Skeletal muscle satellite cell (primary cell): ENCODE measurements around the gene HRH1.
"Not testable (repeated sequence)": the region's sequence is repeated elsewhere in the genome, so short reads cannot be mapped to it uniquely, and the experiment has no call there.

Experiments used
- H3K27me3 ChIP-seq: 2 replicates; pipeline ENCODE4 v1.7.0; 2013; ENCODE audit warnings: low read length; ENCODE audit not compliant: control insufficient read depth, insufficient read depth
- H3K36me3 ChIP-seq: 2 replicates; pipeline ENCODE4 v1.7.0; 2013; ENCODE audit warnings: mild to moderate bottlenecking, control low read depth, low read length; ENCODE audit not compliant: insufficient read depth
- H3K4me1 ChIP-seq: 2 replicates; pipeline ENCODE4 v1.7.0; 2013; ENCODE audit warnings: low read length; ENCODE audit not compliant: control insufficient read depth, insufficient read depth
- H3K4me2 ChIP-seq: 2 replicates; pipeline ENCODE4 v1.7.0; 2013; ENCODE audit warnings: mild to moderate bottlenecking, low read length
- H3K4me3 ChIP-seq: 2 replicates; pipeline ENCODE4 v1.7.0; 2013; ENCODE audit warnings: low read length
- H3K9ac ChIP-seq: 2 replicates; pipeline ENCODE4 v1.7.0; 2013; ENCODE audit warnings: mild to moderate bottlenecking, low read depth, low read length, moderate library complexity
- H3K9me3 ChIP-seq: replicated peaks from 2 replicates; pipeline ENCODE4 v1.7.0; 2013; ENCODE audit warnings: mild to moderate bottlenecking, control low read depth, low read length

The HRH1 gene

DNA sequence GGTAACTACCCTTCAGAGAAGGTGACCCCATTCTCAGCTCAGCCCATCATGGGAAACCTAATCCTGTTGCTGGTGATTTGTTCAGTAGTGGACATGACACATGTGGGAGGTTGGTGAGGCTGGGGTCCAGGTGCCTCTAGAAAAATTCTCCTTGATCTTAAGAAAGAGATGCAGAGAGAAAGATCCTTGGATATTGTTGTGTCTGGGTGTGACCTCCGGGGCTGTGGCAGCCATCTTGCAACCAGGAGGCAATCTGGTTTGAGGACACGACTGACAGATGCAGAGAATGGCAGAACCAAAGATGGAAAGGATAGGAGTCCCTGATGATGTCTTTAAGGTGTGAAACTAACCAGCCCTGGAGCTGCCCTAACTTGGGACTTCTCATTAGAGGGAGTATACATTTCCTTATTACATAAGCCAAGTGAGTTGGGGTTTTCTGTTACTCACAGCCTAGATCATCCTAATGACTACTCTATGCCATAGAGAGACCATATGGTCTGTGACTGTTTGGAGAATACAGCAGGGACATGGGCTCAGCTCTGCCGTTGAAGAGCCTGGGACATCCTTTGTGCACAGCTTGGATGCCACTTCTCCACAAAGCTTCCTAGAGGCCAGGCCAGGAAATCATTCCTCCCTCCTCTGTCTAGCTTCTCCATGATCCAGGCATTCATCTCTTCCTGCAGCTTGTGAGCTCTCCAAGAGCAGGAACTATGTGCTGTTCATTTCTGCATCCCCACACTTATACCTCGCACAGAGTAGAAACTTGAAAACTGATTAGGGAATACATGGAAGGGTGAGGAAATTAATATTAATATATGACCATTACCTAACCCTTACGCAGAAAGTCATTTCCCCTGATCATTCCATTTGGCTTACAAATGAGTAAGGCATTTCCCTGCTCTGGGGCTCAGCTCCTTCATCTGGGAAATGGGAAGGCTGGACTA lies 45.9 kb downstream of the HRH1 start:
- Histone ChIP-seq H3K9ac (no peak overlapping the region), H3K4me2 (no peak overlapping the region), H3K4me3 (no peak overlapping the region), H3K27me3 (no peaks in the 10 kb centered on the region), H3K9me3 (no peaks in the 10 kb centered on the region), H3K36me3 (no peaks in the 10 kb centered on the region), H3K4me1 (peaks cover 34% of the 10 kb centered on the region)

DNA sequence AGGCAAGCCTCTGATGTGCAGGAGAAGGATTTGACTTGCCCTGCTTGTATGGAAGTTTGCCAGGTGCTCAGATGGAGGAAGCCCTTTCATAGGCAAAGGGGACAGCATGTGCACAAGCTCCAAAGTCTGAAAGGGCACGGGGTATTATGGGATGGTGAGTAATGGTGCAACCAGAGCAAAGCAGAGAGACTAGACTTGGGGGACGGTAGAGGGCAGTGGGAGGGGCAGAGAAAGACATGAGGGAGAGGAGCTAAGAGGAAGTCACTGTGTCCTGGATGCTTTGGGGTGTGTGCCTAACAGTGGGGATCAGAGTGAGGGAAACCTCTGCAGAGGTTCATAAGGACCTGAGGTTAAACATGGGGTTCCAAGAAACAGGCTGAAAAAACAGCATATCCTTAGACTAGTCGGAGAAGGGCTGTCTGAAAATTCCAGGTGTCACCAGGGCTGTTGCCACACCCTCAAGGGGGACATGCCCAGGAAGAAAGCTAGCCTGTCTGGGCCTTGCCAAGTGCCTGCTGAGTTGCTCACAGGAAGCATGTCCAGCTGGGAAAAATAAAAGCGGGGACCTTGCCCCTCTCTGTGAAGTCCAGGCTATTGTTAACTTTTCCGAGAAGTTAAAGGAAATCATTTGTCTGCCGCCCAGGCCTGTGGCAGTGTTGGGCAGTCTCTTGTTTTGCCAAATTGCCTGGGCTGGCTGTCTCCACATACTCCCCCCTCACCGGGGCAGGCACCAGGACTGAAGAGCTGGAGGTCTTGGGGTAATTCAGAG lies 47.1 kb downstream of the HRH1 start:
- H3K4me2 ChIP-seq, result peak overlapping the region; percentile 11
- H3K4me1 ChIP-seq, result peaks cover 22% of the 10 kb centered on the region
- H3K9ac ChIP-seq, result no peak overlapping the region
- no peaks in the 10 kb centered on the region for H3K27me3 ChIP-seq
- no peaks in the 10 kb centered on the region for H3K9me3 ChIP-seq
- no peak overlapping the region for H3K4me3 ChIP-seq
- no peaks in the 10 kb centered on the region for H3K36me3 ChIP-seq

DNA sequence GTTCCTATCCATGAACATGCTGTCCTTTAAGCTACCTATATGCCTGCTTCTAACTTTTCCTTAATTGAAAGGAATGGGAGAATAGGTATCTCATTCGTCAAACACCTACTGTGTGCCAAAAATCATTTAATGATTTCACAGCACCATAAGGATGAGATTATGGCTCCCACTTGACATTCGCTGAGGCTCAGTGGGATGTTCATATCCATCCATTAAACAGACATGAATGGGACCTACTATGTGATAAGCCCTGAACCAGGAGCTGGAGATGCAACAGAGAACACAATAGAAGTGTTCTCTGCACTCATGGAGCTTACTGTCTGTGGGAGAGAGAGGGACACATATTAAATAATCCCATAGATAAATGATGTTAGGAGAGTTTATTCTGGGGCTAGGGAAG lies 49.7 kb downstream of the HRH1 start:
- Histone ChIP-seq H3K9ac (no peak overlapping the region), H3K36me3 (no peaks in the 10 kb centered on the region), H3K9me3 (no peaks in the 10 kb centered on the region), H3K4me2 (no peak overlapping the region), H3K4me1 (peaks cover 31% of the 10 kb centered on the region), H3K27me3 (no peaks in the 10 kb centered on the region), H3K4me3 (no peak overlapping the region)

DNA sequence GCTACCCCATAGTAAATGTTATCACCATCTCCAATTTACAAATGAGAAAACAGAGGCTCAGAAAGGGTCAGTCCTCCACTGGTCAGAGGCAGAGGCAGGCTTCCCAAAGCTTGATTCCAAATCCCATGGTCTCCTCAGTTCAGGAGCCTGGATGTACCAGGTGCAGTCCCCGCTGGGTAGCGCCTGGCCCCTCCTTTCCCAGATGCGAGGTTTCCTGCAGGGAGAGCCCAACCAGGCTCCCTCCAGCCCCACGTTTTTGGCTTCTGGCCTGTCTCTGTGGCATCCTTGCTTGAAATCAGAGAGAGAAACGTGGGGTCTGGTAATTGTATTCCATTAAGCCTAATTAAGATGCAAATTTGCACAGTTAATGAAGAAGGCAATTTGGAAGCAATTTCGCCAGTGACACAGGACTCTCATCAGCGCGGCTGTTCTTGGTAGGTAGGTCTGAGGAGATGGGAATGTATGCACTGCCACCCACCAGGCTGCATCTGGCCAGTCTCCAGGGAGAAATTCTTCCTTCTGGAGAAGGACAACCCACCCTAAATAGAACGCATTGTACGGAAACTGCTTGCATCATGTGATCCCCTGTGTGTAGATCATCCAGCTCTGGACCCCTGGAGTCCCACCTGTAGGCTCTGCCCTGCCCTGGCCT lies 50.5 kb downstream of the HRH1 start:
- H3K4me2 ChIP-seq, result no peak overlapping the region
- H3K4me3 ChIP-seq, result no peak overlapping the region
- H3K27me3 ChIP-seq, result no peaks in the 10 kb centered on the region
- H3K9me3 ChIP-seq, result no peaks in the 10 kb centered on the region
- no peak overlapping the region for H3K9ac ChIP-seq
- no peaks in the 10 kb centered on the region for H3K36me3 ChIP-seq
- peaks cover 31% of the 10 kb centered on the region for H3K4me1 ChIP-seq

DNA sequence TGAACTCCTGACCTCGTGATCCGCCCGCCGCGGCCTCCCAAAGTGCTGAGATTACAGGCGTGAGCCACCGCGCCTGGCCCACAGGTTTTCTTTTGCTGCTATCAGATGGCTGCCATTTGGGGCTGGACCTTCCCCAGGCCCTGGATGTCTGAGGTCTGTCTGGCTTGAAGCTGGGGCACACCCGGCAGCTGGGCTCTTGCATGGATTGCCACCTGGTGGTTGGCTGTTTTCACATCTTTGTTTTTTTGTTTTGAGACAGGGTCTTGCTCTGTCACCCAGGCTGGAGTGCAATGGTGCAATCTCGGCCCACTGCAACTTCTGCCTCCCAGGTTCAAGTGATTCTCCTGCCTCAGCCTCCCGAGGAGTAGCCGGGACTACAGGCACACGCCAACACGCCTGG lies 51.6 kb downstream of the HRH1 start:
- H3K4me2 ChIP-seq, H3K4me3 ChIP-seq, H3K9me3 ChIP-seq, H3K9ac ChIP-seq, H3K27me3 ChIP-seq, H3K36me3 ChIP-seq: not testable (repeated sequence)
- peaks cover 25% of the 10 kb centered on the region for H3K4me1 ChIP-seq

DNA sequence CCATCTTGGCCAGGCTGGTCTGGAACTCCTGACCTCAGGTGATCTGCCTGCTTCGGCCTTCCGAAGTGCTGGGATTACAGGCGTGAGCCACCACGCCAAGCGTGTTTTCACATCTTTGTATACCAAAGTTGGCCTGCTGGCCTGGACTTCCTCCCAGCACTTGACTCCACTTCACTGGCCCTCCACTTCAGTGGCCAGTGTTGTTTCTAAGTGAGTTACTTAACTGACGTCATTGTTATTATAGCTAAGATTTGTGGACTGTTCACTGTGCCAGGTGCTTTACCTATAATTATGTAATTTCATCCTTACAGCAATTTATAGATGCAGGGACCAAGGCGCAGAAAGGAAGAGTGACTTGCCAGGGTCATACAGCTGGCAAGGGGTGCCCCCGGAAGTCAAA lies 52.0 kb downstream of the HRH1 start:
- no peak overlapping the region for H3K4me3 ChIP-seq
- H3K9me3 ChIP-seq, result no peaks in the 10 kb centered on the region
- no peaks in the 10 kb centered on the region for H3K27me3 ChIP-seq
- no peaks in the 10 kb centered on the region for H3K36me3 ChIP-seq
- peaks cover 25% of the 10 kb centered on the region for H3K4me1 ChIP-seq
- no peak overlapping the region for H3K9ac ChIP-seq
- no peak overlapping the region for H3K4me2 ChIP-seq

DNA sequence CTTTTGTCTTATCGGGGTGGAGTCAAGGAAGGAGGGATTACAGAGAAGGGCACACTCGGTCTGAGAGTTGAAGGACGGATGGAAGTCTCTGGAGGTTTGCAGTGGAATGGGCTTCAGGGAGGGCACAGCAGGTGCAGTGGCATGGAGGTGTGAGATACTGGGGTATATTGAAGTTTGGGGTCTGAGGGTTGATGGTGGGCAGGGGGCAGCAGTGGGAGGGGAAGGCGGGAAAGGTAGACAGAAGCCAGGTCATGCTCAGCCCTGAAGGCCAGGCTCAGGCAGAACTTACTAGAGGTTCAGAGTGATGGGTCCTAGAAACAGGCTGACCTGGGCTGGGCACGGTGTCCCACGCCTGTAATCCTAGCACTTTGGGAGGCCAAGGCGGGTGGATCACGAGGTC lies 52.7 kb downstream of the HRH1 start:
- Histone ChIP-seq H3K4me3 (no peak overlapping the region), H3K9me3 (no peaks in the 10 kb centered on the region), H3K27me3 (no peaks in the 10 kb centered on the region)

DNA sequence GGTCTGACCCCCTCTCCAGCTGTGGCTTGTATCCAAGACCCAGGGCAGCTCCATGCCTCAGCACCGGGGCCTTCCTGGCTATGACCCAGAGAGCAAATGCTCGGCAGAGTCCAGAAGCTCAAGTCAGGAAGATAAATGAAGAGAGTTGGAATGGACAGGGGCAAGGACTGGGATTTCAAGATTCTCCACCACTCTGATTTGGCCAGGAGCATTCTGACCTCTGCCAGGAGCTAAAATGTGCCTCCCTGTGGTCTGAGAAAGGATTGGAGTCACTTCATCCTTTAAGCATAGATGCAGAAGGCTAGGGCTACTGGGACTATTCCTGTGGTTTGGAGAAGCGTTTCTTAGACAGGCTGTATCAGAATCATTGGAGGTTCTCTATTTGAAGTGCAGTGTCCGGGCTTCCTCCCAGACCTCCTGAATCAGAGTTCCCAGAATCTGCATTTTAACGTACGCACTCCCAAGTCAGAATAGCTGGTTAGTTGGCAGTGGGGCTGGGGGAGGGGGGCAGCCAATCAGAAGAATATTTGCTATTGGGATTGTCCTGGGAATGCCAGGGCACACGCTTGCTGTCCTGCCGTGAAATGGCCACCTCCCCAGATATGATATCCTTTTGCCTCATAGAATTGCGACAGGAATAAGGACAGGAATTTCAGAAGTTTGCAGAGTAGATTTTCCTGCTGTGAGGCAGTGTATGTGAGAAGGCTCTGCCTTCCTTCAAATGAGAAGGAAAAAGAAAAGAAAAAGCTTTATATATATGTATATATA lies 57.4 kb downstream of the HRH1 start:
- H3K9ac ChIP-seq, result peak overlapping the region; percentile 56
- H3K27me3 ChIP-seq, result no peaks in the 10 kb centered on the region
- peak overlapping the region; percentile 44 for H3K4me3 ChIP-seq
- peak overlapping the region; percentile 74 for H3K4me2 ChIP-seq
- peaks cover 36% of the 10 kb centered on the region for H3K4me1 ChIP-seq
- H3K9me3 ChIP-seq, result no peaks in the 10 kb centered on the region
- H3K36me3 ChIP-seq, result no peaks in the 10 kb centered on the region

More for the DNA sequence above, 52.7 kb downstream of the HRH1 start:
- peaks cover 25% of the 10 kb centered on the region for H3K4me1 ChIP-seq
- no peak overlapping the region for H3K9ac ChIP-seq
- no peaks in the 10 kb centered on the region for H3K36me3 ChIP-seq
- no peak overlapping the region for H3K4me2 ChIP-seq

DNA sequence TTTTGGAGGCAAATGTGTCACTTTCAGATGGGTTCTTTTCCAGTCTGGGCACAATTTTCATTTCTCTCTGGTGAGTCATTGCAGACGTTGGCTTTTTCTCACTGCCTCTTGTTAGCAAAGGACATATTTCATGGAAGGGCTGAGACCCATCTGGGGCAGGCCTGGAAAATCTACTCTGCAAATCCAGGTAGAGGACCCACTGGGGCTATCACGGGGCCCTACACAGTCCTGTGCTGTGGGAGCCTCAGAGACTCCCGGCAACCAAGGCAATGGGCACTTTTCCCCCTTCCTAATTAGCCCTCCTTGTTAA lies 58.0 kb downstream of the HRH1 start:
- no peaks in the 10 kb centered on the region for H3K9me3 ChIP-seq
- peak overlapping the region; percentile 74 for H3K4me2 ChIP-seq
- H3K4me3 ChIP-seq, result peak overlapping the region; percentile 44
- peaks cover 36% of the 10 kb centered on the region for H3K4me1 ChIP-seq
- no peaks in the 10 kb centered on the region for H3K27me3 ChIP-seq
- no peaks in the 10 kb centered on the region for H3K36me3 ChIP-seq
- H3K9ac ChIP-seq, result peak overlapping the region; percentile 56

DNA sequence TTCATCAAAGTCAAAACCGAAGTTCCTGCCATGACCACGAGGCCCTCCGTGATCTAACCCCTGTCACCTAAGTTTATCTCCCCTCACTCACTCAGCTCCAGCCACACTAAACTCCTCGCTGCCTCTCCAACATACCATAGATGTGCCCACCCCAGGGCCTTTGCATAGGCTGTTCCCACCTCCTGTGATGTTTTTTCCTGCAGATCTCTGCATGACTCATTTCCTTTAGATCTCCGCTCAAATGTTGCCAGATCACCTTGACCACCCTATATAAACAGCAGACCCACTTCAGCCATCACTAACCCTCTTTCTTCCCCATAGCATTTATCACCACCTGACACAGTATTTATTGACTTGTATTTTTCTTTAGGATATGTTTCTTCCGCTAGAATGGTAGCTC lies 58.5 kb downstream of the HRH1 start:
- Histone ChIP-seq H3K4me1 (peaks cover 31% of the 10 kb centered on the region), H3K9me3 (no peaks in the 10 kb centered on the region), H3K27me3 (no peaks in the 10 kb centered on the region), H3K9ac (no peak overlapping the region), H3K36me3 (no peaks in the 10 kb centered on the region), H3K4me2 (no peak overlapping the region), H3K4me3 (no peak overlapping the region)
